GM10266 (cell line): Measurements from ENCODE around the gene ZNF83.

ENCODE experiments used
- DNase-seq: peaks from one replicate; pipeline ENCODE4 v3.0.0; 2012; ENCODE audit errors: extremely low spot score
- TF ChIP-seq, protein P1 (sequence below): IDR thresholded peaks from 2 replicates; pipeline ENCODE4 v1.5.1; 2012; ENCODE audit warnings: mild to moderate bottlenecking, low read depth; ENCODE audit not compliant: control insufficient read depth, insufficient read depth; ENCODE audit errors: missing control alignments

Gene ZNF83

DNA sequence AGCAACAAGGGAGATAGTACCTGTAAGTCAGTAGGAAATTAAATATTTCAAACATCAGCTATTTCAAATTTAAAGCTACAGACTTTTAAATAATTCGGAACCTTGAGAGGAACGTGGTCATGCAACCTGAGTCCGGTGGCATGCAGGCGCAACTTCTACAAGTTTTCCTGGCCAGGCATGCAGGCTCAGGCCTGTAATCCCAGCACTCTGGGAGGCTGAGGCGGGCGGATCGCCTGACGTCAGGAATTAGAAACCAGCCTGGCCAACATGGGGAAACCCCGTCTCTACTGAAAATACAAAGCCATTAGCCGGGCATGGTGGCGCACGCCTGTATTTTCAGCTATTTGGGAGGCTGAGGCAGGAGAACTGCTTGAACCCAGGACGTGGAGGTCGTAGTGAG lies 70.2 kb downstream of the ZNF83 start:
- no peak for DNase-seq
- TF ChIP-seq, protein P1, sequence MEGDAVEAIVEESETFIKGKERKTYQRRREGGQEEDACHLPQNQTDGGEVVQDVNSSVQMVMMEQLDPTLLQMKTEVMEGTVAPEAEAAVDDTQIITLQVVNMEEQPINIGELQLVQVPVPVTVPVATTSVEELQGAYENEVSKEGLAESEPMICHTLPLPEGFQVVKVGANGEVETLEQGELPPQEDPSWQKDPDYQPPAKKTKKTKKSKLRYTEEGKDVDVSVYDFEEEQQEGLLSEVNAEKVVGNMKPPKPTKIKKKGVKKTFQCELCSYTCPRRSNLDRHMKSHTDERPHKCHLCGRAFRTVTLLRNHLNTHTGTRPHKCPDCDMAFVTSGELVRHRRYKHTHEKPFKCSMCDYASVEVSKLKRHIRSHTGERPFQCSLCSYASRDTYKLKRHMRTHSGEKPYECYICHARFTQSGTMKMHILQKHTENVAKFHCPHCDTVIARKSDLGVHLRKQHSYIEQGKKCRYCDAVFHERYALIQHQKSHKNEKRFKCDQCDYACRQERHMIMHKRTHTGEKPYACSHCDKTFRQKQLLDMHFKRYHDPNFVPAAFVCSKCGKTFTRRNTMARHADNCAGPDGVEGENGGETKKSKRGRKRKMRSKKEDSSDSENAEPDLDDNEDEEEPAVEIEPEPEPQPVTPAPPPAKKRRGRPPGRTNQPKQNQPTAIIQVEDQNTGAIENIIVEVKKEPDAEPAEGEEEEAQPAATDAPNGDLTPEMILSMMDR, result no peak

DNA sequence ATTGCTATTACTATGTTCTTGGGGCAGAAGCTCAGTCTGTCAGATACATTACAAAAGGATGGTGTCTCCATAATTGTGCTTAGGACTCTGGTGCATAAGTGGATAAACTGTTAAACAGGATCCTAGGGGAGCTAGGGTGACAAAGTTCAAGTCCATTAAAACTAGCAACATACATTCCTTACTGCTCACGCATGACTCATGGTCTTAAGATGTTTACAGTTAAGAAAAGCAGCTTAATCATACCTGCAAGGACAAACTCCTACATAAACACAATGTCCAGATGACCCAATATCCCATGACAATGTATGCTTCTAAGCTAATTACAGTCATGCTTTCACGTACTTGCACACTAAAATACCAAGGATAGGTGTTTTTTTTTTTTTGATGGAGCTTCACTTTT lies 71.6 kb downstream of the ZNF83 start:
- TF ChIP-seq, protein P1, result no peak
- no peak for DNase-seq

DNA sequence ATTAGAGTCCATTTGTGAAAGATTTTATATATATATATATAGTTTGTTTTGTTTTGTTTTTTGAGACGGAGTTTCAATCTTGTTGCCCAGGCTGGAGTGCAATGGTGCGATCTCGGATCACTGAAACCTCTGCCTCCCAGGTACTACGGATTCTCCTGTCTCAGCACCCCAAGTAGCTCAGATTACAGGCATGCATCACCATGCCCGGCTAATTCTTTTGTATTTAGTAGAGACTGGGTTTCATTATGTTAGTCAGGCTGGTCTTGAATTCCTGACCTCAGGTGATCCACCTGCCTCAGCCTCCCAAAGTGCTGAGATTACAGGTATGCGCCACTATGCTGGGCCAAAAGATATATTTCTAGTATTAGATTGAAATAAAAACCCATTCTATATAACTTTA lies 72.0 kb downstream of the ZNF83 start:
- DNase-seq, result no peak
- TF ChIP-seq, protein P1, result no peak
